Activated CD8-positive, alpha-beta memory T cell treated with anti-CD3 and anti-CD28 coated beads, Interleukin-2, amount 50 U/mL, for 48 hours (primary cell): Measurements from ENCODE around the gene PPFIBP1.

ENCODE experiments used
- DNase-seq: peaks from one replicate; pipeline ENCODE4 v3.0.0-alpha.2; 2020

PPFIBP1 gene

DNA sequence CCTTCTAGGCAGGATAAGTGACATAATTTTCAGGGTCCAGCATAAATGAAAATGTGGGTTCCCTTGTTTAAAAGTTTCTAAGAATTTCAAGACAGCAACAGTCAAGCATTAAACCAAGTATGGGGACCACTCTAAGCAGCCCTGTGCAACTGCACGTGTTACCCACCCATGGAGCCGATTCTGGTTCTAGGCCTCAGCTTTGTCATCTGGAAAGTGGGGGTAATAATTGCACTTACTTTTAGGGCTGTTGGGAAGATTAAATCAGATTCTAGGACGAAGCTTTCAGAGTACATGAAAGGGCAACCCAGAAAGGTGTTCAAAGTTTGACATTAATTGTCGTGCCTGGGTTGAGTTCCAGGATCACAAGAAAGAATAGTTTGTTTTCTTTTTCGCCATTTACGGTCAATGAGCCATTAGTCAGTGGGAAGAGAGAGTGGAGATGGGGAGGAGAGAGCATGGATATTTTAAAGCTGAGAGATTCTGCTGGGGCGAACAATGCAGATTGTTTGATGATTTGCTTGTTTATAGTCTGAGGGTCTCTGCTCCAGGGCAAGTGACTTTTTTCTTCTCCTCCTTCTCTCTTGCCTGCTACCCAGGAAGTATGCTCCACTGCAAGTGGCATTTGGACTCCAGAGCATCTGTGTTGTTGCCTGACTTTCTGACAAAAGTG is 10.7 kb upstream of the PPFIBP1 start:
- DNase-seq, result no peak

- DNase-seq, result no peak
These were observed 8.3 kb upstream of the PPFIBP1 start for GRCh38 chr12:27515671-27516070.

GRCh38 chr12:27516625-27517024 is 7.4 kb upstream of the PPFIBP1 start:
- DNase-seq, result no peak

DNA sequence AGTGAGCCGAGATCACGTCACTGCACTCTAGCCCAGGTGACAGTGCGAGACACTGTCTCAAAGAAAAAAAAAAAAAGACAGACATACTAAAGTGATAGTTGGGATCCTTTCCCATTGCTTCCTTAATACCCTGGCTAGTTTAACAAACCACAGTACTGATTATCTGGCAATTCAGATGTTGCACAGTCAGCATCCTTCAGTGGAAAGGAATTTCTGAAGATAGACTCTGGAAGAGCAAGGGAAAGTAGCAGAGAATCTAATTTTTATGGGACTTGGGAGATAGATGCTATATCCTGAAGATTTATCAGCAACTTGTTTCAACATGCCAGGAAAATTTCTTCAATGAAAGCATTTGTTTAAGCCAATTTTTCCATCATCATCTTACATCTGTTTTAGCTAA is 6.5 kb upstream of the PPFIBP1 start:
- DNase-seq, result no peak

GRCh38 chr12:27517961-27518665 is 5.9 kb upstream of the PPFIBP1 start:
- no peak for DNase-seq

DNA sequence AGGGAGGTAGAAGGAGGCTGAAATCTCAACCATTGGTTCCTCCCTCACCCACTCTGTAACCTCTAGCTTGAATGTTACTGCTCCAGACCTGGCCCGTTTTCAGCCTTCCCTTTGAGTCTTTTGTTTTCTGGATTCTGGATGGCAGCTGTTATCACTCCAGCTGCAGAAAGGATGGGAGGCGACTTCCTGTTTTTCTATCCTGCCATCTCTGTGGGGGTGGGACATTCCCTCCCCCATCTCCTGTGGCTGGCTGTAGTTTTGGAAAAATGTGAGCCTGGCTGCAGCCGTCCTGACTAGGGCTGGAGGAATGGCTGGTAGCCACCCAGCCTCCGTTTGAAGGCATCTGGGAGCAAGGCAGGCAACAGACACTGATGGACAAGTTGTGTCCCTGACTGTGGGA is 2.9 kb upstream of the PPFIBP1 start:
- DNase-seq, result no peak

- DNase-seq, result no peak
These were observed 2.0 kb upstream of the PPFIBP1 start for GRCh38 chr12:27521981-27522380.

GRCh38 chr12:27523305-27523641 is 733 bp upstream of the PPFIBP1 start:
- DNase-seq, result no peak

- DNase-seq, result no peak
These were observed 459 bp downstream of the PPFIBP1 start for GRCh38 chr12:27524494-27524835.

DNA sequence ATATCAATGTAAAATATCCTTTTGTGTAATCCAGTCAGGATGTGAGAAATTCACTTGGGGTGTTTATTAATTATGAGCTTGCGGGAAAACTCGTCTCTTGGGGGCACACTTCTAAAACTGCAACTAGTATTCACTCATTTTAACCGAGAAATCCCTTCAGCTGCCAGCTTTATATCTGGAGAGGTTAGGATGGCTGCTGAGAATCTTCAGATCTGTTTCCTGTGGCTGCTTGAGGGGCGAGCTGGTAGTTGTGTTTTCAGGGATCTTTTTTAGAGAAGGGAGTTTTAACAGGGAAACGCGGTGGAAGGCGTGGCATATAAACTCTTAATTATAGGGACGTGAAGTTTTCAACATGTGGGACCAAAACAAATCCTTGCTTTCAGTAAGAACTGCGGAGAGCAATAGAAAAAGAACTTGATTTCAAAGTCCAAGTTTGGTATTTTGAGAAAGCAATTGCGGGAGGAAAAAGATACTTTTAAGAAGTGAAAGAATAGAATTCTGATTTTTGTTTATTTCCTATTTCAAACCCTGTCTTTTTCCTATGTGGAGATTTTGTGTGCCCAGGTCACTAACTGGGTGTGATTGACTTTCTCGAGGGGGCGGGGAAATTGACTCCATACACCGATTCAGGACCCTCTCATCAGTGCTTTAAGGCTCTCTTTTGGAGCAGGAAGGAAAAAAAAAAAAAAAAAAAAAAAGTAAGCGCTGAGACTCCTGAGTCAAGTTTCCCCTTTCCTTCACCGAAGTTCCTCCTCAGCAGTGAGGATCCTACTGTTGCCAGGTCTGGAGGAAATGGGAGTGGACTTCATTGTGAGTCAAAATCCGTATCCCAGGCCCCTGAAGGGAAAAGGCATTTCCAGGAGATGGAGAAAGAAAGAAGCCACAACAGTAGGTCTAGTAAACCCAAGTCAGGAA is 1.1 kb downstream of the PPFIBP1 start:
- DNase-seq, result no peak

GRCh38 chr12:27527512-27527911 is 3.5 kb downstream of the PPFIBP1 start:
- DNase-seq, result no peak

DNA sequence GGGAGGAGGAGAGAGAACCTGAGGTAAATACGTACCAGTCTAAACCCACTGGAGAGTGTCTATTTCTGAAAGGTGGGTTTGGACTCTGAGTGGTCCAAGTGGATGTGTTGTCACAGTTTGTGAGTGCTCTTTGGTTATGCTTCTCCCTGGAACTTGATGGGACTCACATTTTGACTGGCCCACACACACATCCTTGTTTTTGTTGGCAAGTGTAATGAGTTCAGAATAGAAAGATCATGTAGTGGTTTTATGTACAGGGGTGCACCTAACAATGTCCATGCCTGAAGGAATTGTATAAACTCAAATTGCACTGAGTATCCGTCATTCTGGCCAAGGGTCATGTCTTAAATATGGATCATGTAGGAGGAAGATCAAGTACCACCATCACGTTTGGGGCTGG is 4.8 kb downstream of the PPFIBP1 start:
- no peak for DNase-seq

- no peak for DNase-seq
These were observed 6.3 kb downstream of the PPFIBP1 start for GRCh38 chr12:27530157-27530922.

GRCh38 chr12:27531896-27532295 is 7.9 kb downstream of the PPFIBP1 start:
- DNase-seq, result no peak

GRCh38 chr12:27534060-27534764 is 10.2 kb downstream of the PPFIBP1 start:
- DNase-seq, result no peak

GRCh38 chr12:27534765-27535161 is 10.8 kb downstream of the PPFIBP1 start:
- no peak for DNase-seq

GRCh38 chr12:27535318-27535717 is 11.3 kb downstream of the PPFIBP1 start:
- DNase-seq, result no peak

GRCh38 chr12:27537855-27538675 is 14.1 kb downstream of the PPFIBP1 start:
- DNase-seq, result no peak

DNA sequence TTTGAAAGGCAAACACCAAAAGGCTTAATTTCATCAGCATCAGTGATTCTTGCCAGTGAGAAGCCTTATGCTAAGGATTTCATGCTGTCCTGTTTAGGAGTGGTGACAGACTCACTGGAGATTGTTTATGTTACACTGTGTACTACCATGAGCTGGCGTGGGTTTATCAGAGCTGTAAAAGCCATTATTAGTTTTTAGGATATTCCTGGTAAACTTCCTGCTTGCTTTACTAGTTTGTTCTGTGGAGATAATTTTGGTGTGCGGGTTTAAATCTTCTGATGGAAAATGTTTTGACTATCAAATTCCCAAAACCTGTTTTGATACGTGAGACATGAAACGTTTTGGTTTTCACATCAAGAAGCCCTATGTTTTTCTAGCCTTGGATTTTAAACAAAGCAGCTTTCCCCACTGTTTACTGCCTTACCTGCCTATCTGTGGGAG is 15.2 kb downstream of the PPFIBP1 start:
- no peak for DNase-seq

DNA sequence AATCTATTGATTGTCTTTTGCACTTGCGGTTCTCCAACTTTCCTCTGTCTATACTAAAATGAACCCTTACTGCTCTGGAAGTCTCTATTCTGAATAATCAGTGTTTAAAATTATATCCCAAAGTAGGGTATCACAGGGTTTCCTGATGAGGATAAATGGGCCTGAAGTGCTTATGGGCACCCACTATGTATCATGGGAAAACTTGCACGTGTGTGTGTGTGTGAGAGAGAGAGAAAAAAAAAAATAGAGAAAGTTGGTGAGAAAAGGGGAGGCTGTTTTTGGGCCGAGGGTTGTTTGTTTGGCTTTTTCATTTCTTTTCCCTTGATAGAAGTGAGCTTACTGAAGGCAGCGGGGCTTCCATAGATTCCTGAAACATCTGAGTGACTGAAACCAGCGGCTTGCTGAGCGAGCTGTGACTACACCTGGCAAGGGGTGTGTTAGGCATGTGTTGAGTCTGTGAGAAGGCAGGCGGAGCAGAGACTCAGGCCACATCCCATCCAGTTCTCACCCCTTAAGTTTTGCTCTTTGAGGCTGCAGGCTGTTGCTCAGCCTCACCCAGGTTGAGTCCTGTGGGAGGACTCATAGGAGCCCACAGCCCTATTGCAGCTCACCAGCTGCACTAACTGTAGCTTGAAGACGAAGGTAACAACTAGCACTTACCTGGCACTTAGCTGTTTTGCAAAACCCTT is 17.2 kb downstream of the PPFIBP1 start:
- DNase-seq, result no peak

DNA sequence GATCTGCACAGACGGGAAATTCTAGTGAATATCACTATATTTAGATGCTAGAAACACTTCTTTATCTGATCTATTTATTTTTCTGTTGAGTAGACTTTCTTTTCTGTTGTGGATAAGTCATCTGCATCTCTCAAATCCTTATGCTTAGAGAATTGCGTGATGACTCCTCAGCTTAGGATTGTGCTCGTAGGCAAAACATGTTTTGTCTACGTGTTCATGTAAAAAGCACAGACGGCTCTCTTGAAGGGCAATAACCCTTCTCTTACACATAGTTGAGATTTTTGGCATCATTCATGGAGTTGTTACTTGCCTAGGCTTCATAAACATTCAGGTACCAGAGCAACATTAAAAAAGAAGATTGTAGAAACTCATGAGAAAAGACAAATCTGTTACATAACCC is 18.6 kb downstream of the PPFIBP1 start:
- DNase-seq, result no peak
